HG03135 (cell line): ENCODE measurements around the gene LAMA5.

Experiments
- ATAC-seq: cut with Tn5 transposase; IDR thresholded peaks from one replicate; pipeline ENCODE4 v1.9.1; 2021; ENCODE audit warnings: mild to moderate bottlenecking, moderate library complexity; ENCODE audit not compliant: unreplicated experiment

Gene LAMA5

DNA sequence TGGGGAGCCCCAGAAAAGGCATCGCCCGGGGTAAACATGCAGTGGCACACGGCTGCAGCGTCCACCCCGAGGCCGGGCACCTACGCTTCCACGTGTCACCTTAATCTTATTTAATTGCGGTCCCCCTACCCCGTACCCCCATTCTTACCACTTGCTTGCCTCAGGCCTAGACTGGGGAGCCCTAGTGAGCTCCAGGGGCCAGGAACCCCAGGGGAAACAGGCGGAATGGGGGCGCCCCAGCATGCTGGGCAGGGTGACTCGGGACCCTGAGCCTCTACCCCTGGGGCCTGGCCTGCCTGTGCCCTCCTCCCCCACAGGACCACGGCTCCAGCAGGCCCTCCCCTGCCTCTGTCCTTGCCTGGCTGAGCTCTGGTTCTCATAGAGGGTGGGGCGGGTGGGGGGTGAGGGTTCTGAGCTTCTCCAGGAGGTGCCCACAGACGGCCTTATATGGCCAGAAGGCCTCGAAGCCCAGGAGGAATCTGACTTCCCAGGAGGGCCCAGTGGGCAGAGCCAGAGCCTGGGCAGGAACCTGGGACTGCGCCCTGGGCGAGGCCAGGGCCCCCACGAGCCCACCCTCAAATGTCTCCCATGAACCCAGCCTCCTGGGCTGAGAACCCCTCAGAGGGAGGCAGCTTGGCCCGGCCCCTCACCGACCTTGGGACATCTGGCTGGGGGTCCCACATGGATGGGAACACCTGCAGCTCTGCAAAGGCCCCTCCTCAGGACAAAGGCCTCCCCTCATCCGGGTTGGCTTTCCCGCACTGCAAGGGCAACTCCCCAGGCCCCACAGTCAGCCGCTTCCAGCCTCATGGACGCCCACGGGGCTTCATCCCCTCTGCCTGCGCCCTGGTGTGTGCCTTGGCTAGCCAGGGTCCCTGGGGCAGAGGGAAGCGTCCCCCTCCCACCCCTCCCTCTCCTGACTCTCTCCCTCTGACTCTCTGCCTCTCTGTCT, 5.2 kb upstream of the LAMA5 start:
- ATAC-seq = no peak

DNA sequence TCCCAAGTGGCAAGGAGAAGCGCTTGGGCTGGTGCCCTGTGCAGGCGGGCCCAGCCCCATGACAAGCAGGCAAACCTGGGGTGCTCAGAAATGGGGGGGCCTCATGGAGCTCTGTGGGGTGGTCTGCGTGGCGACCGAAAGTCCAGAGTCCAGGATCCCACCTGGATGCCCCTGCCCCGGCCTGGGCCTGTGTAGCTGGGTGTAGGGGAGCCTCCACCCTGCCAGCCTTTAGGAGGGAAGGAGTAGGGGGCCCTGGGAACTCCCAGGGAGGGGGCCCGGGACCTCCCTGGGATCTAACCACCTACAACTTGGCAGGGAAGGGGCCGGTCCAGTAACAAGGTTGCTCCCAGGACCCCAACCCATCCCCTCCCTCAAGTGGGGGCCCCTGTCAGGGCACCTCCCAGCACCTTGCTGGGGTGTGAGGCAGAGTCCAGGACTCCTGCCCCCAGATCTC, 4.5 kb upstream of the LAMA5 start:
- no peak for ATAC-seq

GRCh38 chr20:62370807-62371587, 3.9 kb upstream of the LAMA5 start:
- no peak for ATAC-seq

DNA sequence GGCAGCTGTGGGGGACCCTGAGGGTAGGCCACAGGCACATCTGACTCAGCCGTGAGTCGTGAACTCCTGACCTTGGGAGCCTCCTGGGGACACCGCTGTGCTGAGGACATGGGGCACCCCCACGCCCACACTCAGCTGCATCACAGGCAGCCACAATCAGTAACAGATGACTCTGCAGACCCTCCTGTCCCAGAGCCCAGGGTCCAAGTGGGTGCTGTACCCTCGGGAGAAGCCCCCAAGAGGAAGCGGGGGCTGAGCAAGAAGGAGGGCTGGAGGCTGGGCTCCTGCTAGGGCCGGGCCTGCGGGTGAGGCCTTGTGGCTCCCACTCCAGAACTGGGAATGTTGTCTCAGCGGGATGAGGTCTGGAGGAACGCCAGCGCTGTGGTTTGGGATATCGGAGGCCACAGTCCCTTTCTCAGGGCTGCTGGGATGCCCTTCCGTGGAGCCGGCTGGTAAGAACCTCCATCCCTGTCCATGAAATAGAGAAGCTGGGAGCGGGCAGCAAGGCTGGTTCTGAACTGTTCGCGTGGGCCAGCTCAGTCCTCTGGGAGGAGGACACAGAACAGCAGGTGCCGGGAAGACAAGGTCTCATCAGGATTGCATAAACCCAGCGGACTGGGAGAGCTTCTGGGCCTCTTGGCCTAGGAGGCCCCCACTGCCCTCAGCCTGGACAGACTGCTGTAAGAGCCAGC, 3.1 kb upstream of the LAMA5 start:
- ATAC-seq = no peak

DNA sequence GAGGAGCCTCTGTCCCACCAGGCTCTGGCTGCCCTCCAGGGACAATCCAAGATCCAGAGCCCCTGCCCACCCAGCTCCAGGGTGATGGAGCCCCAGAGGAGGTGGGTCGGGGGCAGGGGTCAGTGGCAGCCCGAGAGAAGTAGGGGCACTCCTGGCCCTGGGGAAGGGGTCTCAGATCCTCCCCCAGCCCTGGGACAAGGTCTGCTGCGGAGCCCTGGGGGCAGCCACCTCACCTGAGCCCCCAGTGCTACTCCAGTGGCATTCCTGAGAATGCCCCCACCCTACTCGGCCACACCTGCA, 2.7 kb upstream of the LAMA5 start:
- ATAC-seq = no peak

DNA sequence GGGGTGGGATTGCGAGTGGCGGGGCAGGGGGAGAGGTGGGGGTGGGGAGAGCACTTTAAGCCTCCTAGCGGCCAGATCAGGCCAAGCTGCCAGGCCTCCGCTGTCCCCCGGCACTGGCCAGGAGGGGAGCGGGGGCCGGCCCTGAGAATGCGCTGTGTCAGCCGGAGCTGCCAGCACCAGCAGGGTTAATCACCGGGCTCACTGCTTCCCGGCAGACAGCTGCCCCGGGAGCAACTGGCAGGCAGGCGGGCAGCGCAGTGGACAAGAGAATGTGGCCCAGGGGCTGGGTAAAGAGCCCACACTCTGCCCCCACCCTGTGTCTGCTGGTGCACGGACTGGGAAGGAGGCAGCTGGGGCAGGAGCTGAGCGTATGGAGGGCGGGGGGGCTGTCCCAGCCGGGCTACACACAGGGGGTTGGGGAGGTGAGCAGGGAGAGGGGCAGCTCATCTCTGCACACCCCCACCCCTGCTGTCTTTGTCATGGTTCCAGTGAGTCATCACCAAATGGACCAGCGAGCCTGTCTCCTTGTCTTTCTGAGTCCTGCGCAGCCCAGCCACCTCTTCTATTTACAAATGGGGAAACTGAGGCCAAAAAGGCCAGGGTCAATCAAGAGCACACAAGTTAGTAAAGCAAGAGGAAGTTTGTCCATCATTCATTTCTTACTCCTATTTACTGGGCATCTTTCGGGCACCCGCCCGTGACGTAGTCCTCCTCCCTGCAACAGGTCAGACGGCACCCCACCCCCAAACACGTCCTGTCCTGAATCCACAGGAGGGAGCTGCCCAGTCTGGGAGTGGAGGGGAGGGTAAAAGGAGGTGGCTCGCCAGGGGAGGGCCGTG, 2.1 kb upstream of the LAMA5 start:
- ATAC-seq = no peak

GRCh38 chr20:62368392-62368975, 1.4 kb upstream of the LAMA5 start:
- no peak for ATAC-seq

- ATAC-seq = no peak
Observed at GRCh38 chr20:62367633-62368391, 700 bp upstream of the LAMA5 start.

- ATAC-seq = no peak
Observed at GRCh38 chr20:62366370-62367135, 559 bp downstream of the LAMA5 start.

DNA sequence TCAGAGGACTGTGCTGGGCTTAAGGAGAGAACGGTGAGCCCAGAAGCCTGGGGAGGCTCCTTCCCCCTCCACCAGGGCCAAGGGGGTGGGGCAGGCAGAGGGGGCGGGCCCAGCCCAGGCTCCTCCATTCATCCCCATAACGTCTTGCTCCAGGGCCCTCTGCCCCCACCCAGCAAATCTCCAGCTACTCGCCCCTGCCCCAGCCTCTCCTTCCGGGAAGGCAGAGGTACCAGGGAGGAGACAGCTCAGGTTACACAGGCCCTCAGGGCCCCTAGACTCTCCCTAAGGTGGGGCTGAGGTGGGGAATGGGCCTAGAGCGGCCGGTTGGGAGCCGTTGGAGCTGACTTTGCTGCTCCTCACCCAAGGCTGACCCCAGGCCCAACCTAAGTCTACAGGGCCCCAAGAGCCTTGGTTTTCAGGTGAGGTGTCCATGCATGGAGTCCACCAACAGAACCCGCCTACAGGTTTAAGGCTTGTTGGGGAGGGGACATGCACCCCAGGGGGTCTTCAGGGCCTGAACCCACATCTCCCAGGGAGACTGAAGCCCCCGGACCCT, 1.2 kb downstream of the LAMA5 start:
- no peak for ATAC-seq

- ATAC-seq = no peak
Observed at GRCh38 chr20:62364911-62365736, 2.0 kb downstream of the LAMA5 start.

- ATAC-seq = no peak
Observed at GRCh38 chr20:62363920-62364851, 2.9 kb downstream of the LAMA5 start.

DNA sequence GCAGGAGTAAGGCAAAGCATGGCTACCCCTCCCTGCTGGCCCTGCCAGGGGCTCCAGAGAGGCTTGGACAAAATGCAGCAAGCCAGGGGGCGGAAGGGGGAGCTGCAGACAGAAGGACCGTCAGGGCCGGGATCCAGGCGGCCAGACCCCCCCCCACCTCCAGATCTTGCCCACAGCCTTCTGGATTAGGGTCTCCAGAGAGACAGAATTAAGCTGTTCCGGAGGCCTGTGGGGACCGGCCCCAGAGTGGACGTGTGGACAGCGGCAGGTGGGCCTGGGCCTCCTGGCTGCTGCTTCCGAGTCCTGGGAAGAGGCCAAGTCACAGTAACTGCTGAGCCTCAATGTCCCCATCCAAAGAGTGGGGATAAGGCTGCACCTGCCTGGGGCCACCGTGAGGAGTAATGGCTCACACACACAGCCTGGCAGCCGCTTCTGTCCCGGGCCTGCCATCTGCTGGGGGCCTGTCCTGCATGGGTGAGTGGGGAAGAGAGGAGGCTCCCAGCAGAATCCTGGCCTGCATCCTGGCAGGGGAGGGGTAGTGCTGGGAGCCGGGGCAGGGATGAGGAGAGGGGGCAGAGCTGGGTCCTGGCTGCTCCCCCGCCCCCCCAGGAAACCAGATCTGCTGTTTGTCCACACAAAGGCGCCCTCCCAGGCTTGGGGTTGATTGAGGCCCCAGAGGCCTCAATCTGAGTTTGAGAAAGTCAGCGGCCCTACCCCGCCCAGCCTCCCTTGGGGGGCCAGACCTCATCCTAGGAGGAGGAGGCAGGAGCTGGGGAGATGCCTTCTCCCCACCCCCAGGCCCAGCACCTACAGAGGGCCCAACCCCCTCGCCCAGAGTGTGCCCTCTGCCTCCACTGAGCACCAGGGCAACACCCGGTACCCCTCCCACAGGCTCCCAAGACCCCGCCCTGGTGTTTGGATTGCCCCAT, 3.9 kb downstream of the LAMA5 start:
- no peak for ATAC-seq

- no peak for ATAC-seq
Observed at GRCh38 chr20:62362590-62362940, 4.5 kb downstream of the LAMA5 start.

DNA sequence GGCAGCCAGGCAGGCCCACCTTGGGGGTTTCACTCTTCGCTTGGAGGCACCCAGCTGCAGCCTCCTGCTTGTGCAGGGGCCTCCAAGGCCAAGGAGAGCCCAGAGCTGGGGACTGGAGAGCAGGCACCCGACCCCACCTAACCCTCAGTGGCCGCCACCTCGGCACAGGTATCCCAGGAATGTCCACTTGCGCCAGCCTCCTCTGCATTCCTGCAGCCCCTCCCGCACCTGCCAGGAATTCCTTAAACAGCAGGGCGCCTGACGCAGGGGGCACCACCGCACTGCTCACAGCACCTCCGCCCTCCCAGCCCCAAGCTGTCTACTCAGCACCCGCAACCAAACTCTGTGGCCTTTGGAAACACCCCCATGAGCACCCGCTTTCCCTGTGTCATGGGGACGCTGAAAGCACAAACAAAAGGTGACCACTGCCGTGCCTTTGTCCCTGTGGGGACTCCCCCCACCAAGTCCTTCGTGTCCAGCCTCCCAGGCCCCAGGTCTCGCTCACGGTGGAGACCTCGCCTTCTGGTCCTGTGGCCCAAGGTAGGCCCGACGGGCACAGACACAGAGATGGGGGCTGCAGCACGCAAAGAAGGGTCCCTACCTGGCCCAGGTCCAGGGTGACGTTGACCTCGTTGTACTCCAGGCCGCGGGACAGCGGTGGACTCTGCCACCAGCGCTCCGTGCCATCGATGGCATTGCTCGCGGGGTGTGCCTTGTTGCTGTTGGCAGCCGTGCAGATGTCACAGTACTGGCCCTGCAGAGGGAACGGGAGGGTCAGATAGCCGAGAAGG, 5.1 kb downstream of the LAMA5 start:
- no peak for ATAC-seq
